GM15510 (cell line): Measurements from ENCODE around the gene AOC1.

Experiments used
- POLR2A ChIP-seq: IDR thresholded peaks from 3 replicates; pipeline ENCODE4 v1.6.1; 2011; ENCODE audit warnings: borderline replicate concordance; ENCODE audit not compliant: insufficient read length; ENCODE audit errors: extremely low read depth

AOC1 gene

GRCh38 chr7:150896562-150897209 is 44.4 kb downstream of the AOC1 start:
- TF ChIP-seq POLR2A, result no peak

- TF ChIP-seq POLR2A, result no peak
Measured at GRCh38 chr7:150897502-150898474, 45.5 kb downstream of the AOC1 start.

GRCh38 chr7:150898475-150899011 is 46.2 kb downstream of the AOC1 start:
- TF ChIP-seq POLR2A, result no peak

GRCh38 chr7:150900675-150901074 is 48.4 kb downstream of the AOC1 start:
- TF ChIP-seq POLR2A, result no peak

- TF ChIP-seq POLR2A, result no peak
Measured at GRCh38 chr7:150901160-150902035, 49.1 kb downstream of the AOC1 start.

GRCh38 chr7:150902078-150903033 is 50.0 kb downstream of the AOC1 start:
- no peak for TF ChIP-seq POLR2A

GRCh38 chr7:150903606-150904005 is 51.3 kb downstream of the AOC1 start:
- TF ChIP-seq POLR2A, result no peak

GRCh38 chr7:150904011-150904909 is 51.9 kb downstream of the AOC1 start:
- no peak for TF ChIP-seq POLR2A

- no peak for TF ChIP-seq POLR2A
Measured at GRCh38 chr7:150908173-150908572, 55.9 kb downstream of the AOC1 start.

- no peak for TF ChIP-seq POLR2A
Measured at GRCh38 chr7:150909200-150909995, 57.1 kb downstream of the AOC1 start.

- TF ChIP-seq POLR2A, result no peak
Measured at GRCh38 chr7:150910996-150911422, 58.7 kb downstream of the AOC1 start.
